Panc1 (cell line): Measurements from ENCODE around the gene FPR1.

Experiments
- POLR2AphosphoS5 ChIP-seq: IDR thresholded peaks from 2 replicates; pipeline ENCODE4 v1.6.1; 2012; ENCODE audit warnings: mild to moderate bottlenecking, low read depth, low read length, moderate library complexity
- TCF7L2 ChIP-seq: IDR thresholded peaks from 2 replicates; pipeline ENCODE4 v1.6.1; 2011; ENCODE audit warnings: mild to moderate bottlenecking, low read depth, low read length, inconsistent platforms
- TF ChIP-seq, protein P1 (sequence below): fragments of 450-650 bp; IDR thresholded peaks from 2 replicates; pipeline ENCODE4 v1.5.1; 2017; ENCODE audit warnings: mild to moderate bottlenecking

DNA sequence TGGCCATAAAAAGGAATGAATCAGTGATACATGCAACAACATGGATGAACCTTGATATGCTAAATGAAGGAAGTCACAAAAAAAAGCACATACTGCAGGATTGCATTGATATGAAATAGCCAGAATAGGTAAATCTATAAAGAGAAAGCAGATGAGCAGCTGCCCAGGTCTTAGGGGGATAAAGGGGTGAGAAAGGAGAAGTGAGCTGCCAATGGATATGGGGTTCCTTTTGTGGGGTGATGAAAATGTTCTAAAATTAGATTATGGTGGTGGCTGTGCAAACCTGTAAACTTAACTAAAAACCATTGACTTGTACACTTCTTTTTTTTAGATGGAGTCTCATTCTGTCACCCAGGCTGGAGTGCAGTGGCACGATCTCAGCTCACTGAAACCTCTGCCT lies 40.0 kb downstream of the FPR1 start:
- no peak for TF ChIP-seq POLR2AphosphoS5
- TF ChIP-seq, protein P1, sequence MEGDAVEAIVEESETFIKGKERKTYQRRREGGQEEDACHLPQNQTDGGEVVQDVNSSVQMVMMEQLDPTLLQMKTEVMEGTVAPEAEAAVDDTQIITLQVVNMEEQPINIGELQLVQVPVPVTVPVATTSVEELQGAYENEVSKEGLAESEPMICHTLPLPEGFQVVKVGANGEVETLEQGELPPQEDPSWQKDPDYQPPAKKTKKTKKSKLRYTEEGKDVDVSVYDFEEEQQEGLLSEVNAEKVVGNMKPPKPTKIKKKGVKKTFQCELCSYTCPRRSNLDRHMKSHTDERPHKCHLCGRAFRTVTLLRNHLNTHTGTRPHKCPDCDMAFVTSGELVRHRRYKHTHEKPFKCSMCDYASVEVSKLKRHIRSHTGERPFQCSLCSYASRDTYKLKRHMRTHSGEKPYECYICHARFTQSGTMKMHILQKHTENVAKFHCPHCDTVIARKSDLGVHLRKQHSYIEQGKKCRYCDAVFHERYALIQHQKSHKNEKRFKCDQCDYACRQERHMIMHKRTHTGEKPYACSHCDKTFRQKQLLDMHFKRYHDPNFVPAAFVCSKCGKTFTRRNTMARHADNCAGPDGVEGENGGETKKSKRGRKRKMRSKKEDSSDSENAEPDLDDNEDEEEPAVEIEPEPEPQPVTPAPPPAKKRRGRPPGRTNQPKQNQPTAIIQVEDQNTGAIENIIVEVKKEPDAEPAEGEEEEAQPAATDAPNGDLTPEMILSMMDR = no peak
- no peak for TF ChIP-seq TCF7L2
